GM12864 (cell line): ENCODE data around the gene MRPS27.

Experiments
- DNase-seq: peaks from one replicate; pipeline ENCODE4 v3.0.0-alpha.2; 2011; ENCODE audit warnings: low read depth
- H3K4me3 ChIP-seq: 2 replicates; pipeline ENCODE4 v1.5.1; 2011; ENCODE audit warnings: mild to moderate bottlenecking, low read depth, low read length, control low read depth
- TF ChIP-seq, protein P1 (sequence below): IDR thresholded peaks from 2 replicates; pipeline ENCODE4 v1.5.1; 2011; ENCODE audit warnings: low read depth, mild to moderate bottlenecking, moderate library complexity, low read length, control low read depth, inconsistent platforms; ENCODE audit errors: missing control alignments

Gene MRPS27

DNA sequence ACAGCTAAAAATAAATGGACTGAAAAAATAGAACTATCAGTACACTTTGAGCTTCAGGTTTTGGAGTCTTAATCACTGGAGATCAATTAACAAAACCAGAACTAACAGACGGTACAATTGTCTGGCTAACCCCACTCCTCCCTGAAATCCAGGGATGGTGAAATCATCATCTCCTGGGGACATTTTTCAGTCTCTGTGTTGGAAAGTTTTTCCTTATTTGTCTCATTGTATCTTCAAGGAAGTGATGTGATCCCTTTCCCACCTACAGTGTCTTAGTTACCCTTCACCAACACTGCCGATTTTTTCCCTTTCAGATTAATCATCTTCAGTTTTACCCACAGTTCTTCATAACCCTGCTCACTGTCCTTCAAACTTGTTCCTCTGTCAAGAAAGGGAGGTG lies 130.9 kb downstream of the MRPS27 start:
- TF ChIP-seq, protein P1, sequence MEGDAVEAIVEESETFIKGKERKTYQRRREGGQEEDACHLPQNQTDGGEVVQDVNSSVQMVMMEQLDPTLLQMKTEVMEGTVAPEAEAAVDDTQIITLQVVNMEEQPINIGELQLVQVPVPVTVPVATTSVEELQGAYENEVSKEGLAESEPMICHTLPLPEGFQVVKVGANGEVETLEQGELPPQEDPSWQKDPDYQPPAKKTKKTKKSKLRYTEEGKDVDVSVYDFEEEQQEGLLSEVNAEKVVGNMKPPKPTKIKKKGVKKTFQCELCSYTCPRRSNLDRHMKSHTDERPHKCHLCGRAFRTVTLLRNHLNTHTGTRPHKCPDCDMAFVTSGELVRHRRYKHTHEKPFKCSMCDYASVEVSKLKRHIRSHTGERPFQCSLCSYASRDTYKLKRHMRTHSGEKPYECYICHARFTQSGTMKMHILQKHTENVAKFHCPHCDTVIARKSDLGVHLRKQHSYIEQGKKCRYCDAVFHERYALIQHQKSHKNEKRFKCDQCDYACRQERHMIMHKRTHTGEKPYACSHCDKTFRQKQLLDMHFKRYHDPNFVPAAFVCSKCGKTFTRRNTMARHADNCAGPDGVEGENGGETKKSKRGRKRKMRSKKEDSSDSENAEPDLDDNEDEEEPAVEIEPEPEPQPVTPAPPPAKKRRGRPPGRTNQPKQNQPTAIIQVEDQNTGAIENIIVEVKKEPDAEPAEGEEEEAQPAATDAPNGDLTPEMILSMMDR: no peak
- DNase-seq: no peak

DNA sequence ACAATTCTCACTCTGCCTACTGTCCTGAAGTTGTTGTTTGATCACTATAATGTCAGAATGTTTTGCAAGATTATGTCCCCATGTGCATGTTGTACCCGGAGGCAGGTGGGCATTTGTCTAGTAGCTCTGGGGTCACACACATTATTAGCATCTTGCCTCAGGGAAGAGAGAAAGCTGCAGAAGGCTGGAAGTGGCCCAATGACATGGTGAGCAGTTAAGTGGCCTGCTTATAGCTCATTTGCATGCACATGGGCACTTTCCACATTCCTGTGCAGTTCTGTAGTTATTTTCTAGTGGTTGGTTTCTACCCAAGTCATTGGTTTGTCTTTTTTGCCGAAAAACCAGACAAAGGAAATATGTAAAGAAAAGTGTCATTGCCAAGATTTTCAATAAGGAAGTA lies 131.9 kb downstream of the MRPS27 start:
- no peak overlapping the region for H3K4me3 ChIP-seq
- TF ChIP-seq, protein P1: no peak
- no peak for DNase-seq

More for the DNA sequence above, 130.9 kb downstream of the MRPS27 start:
- no peak overlapping the region for H3K4me3 ChIP-seq

DNA sequence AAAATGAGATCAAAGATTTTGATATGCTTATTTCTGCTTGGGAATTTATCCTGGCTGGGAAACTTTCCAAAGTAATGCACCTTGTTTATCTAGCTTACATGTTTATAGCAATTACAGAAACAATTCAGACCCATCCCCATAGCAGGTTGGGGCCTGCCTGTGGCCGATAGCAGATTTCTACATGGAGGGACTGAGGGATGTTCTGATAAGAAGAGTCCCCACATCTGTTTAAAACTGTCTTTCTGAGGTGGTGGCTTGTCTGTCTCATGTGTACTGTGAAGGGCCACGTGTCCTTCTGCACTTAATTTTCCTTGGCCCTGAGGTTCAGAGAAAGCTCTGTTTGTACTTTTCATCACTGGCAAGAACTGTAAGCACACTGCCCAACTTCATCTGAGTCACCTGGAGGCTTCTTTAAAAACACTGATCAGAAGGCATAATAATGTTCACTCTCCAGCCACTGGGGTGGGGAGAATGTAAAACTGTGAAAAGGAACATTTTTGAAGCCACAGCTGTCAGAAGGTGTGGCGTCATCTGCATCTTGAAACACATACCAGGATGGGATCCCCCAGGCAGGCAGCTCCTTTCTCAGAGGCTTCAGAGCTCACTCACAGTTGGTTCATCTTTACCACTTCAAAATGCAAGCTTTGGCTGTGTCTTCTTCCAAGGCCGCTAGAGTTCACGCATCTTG lies 132.5 kb downstream of the MRPS27 start:
- no peak for DNase-seq
- TF ChIP-seq, protein P1: no peak
- no peak overlapping the region for H3K4me3 ChIP-seq

DNA sequence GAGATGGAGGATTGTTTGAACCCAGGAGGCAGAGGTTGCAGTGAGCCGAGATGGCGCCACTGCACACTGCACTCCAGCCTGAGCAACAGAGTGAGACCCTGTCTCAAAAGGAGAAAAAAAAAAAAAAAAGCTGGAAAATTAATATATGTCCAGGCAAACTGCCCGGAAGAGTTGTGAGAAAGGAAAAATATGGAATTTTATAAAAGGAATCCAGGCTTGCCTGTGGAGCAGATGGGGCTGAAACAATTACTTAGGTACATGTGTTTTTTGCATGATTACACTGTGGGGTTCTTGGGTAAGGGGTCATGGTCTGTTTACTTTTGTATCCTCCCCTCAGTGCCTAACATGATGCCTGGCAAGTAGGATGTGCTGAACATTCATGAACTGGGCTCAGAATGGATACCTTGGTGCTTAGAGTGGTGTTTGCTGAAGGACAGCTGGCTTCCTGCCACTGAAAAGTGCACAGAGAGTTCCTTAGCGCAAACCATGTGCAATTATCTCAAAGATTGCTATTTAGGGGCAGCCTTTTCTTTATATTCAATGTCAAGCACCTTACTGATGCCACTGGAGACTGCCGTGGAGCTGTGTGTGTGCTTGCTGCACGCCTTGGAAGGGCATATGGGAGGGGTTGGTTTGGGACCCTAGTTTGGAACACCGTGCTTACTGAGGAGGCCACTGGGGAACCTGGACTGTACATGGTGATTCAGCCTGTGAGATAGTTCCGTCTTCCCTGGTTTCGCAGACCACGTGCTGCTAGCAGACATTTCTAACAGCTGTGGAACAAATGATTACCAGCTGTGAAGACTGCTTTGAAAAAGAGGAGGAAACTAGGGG lies 134.3 kb downstream of the MRPS27 start:
- TF ChIP-seq, protein P1: no peak
- no peak for DNase-seq
- no peak overlapping the region for H3K4me3 ChIP-seq

DNA sequence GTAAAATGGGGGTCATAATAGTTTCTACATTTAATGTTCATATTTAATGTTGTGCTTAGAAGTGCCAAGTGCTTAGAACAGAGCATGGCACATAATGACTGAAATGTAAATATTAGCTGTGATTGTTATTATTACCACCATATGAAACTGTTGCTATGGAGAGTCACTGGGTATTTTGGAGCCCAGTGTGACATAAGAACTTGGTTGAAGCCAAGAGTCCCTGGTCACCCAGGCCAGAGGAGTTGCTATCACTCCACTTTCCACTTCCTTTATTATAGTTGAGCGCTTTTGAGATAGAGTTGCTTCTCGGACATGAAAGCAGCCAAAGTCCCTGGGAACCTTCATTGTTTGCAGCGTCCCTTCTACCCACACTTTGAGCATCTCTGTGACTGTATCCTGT lies 135.6 kb downstream of the MRPS27 start:
- TF ChIP-seq, protein P1: no peak
- DNase-seq: no peak
- no peak overlapping the region for H3K4me3 ChIP-seq

DNA sequence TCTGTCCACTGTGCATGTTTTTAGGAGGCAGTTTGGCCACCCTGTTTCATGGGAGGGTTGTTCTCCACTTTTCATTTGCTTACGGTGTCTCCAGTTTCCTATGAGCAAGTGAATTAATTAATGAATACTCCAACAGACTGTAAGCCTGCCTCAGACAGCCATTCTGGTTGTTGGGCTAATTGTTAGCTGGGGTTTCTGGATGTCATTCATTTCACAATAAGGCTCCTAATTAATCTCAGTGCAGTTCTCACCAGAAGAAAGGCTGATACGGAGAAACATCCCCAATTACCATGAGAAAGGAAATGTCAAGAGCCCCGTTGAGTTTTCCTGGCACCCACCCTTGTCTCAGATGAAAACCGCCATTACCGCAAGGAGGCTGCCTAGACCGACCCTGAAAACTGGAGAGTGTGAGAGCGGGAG lies 136.9 kb downstream of the MRPS27 start:
- TF ChIP-seq, protein P1: no peak
- no peak for DNase-seq
- H3K4me3 ChIP-seq: no peak overlapping the region
